GM12878 (cell line): ENCODE results near the gene PRPSAP2. TPM values are rescaled to one million over a fixed set of nuclear protein-coding genes. Genes with fewer than 3 reads are reported as not detected.

Experiments used
- ATAC-seq: fragments of 200-7000 bp; cut with Tn5 transposase; 3 replicates; pipeline ENCODE4 v1.9.1; 2020; ENCODE audit warnings: mild to moderate bottlenecking, moderate library complexity
- BruUV-seq: library from RNA; stranded (reverse); fragments of 400-500 nt; replicated peaks from 2 replicates; lab custom pipeline; 2021; lab: Mats Ljungman, UMichigan
- CTCF ChIA-PET: fragments of 300-600 bp; sonication (Branson Sonifier 250); formaldehyde crosslinking; extraction: SDS; loops from one replicate; lab custom pipeline; 2021; ENCODE audit warnings: inconsistent platforms; lab: Yijun Ruan, JAX
- POLR2A ChIA-PET: fragments of 350-600 bp; formaldehyde crosslinking; extraction: SDS; loops from one replicate; lab custom pipeline; 2021; ENCODE audit warnings: inconsistent platforms; lab: Charles Lee
- RAD21 ChIA-PET: fragments of 300-600 bp; sonication (Branson Sonifier 250); formaldehyde crosslinking; loops from one replicate; lab custom pipeline; 2023; ENCODE audit warnings: antibody characterized with exemption; ENCODE audit not compliant: unreplicated experiment; lab: Charles Lee
- SMC1A ChIA-PET: fragments of 300-600 bp; sonication (Branson Sonifier 250); formaldehyde crosslinking; loops from one replicate; lab custom pipeline; 2023; ENCODE audit not compliant: unreplicated experiment, uncharacterized antibody; lab: Charles Lee
- DNase-seq: peaks from one replicate; pipeline ENCODE4 v3.0.0-alpha.2; 2011; ENCODE audit warnings: low read depth, low spot score
- FAIRE-seq: peaks from 3 replicates; lab custom pipeline; 2011; peaks lifted over from hg19 to GRCh38; lab: Jason Lieb, UNC
- H2AFZ ChIP-seq: 2 replicates; pipeline ENCODE4 v1.6.0; 2011; ENCODE audit warnings: low read depth, low read length, control low read depth; ENCODE audit not compliant: control insufficient read depth
- H3K27ac ChIP-seq: 2 replicates; pipeline ENCODE4 v1.5.1; 2011; ENCODE audit warnings: control low read depth; ENCODE audit not compliant: control insufficient read depth, insufficient read depth
- H3K27me3 ChIP-seq, 2 experiments: replicated peaks in 1 of 2; 2 replicates each; pipeline versions ENCODE4 v1.6.0 to v1.6.1; 2011; ENCODE audit warnings: low read length in 1 of 2; ENCODE audit not compliant: control insufficient read depth in 2 of 2, insufficient read depth in 2 of 2
- H3K36me3 ChIP-seq, 2 experiments: 2 replicates each; pipeline ENCODE4 v1.5.1; 2011; ENCODE audit warnings: low read length in 1 of 2; ENCODE audit not compliant: control insufficient read depth in 2 of 2, insufficient read depth in 2 of 2
- H3K4me1 ChIP-seq: 2 replicates; pipeline ENCODE4 v1.6.1; 2011; ENCODE audit warnings: mild to moderate bottlenecking, low read length, moderate library complexity, mixed read lengths; ENCODE audit not compliant: control insufficient read depth, insufficient read depth
- H3K4me2 ChIP-seq: 2 replicates; pipeline ENCODE4 v1.6.0; 2011; ENCODE audit warnings: control low read depth; ENCODE audit not compliant: control insufficient read depth, insufficient read depth
- H3K4me3 ChIP-seq: fragments of 200-600 bp; sonication (generic); 2 replicates; pipeline ENCODE4 v1.5.1; 2016
- H3K79me2 ChIP-seq: 2 replicates; pipeline ENCODE4 v1.6.0; 2011; ENCODE audit warnings: low read length; ENCODE audit not compliant: control insufficient read depth, insufficient read depth
- H3K9ac ChIP-seq: 2 replicates; pipeline ENCODE4 v1.8.0; 2011; ENCODE audit warnings: low read length, control low read depth, mixed read lengths; ENCODE audit not compliant: control insufficient read depth, insufficient read depth
- H3K9me3 ChIP-seq: replicated peaks from 3 replicates; pipeline ENCODE4 v1.5.1; 2011; ENCODE audit warnings: mild to moderate bottlenecking, low read length; ENCODE audit not compliant: control insufficient read depth, insufficient read depth
- H4K20me1 ChIP-seq: 2 replicates; pipeline ENCODE4 v1.6.0; 2011; ENCODE audit not compliant: control insufficient read depth, insufficient read depth
- GATAD2B ChIP-seq: fragments of 450-650 bp; conservative IDR thresholded peaks from 2 replicates; pipeline ENCODE4 v1.6.1; 2017; ENCODE audit warnings: low read depth, mild to moderate bottlenecking, moderate library complexity
- HCFC1 ChIP-seq: fragments of 150-350 bp; IDR thresholded peaks from 2 replicates; pipeline ENCODE4 v1.6.1; 2014; ENCODE audit warnings: low read length
- KDM1A ChIP-seq: fragments of 200-600 bp; sonication (generic); IDR thresholded peaks from 2 replicates; pipeline ENCODE4 v1.6.1; 2016; ENCODE audit warnings: borderline replicate concordance
- LARP7 ChIP-seq: fragments of 450-650 bp; IDR thresholded peaks from 2 replicates; pipeline ENCODE4 v1.6.1; 2017; ENCODE audit warnings: mild to moderate bottlenecking
- MYC ChIP-seq: IDR thresholded peaks from 2 replicates; pipeline ENCODE4 v1.6.1; 2011; ENCODE audit warnings: mild to moderate bottlenecking, low read length, moderate library complexity, inconsistent platforms; ENCODE audit not compliant: insufficient read depth, insufficient replicate concordance, insufficient read length, severe bottlenecking
- NR2C2 ChIP-seq: IDR thresholded peaks from 2 replicates; pipeline ENCODE4 v1.6.1; 2011; ENCODE audit warnings: borderline replicate concordance, low read depth; ENCODE audit not compliant: control insufficient read depth, insufficient read length
- RAD21 ChIP-seq: IDR thresholded peaks from 2 replicates; pipeline ENCODE4 v1.6.1; 2011; ENCODE audit warnings: mild to moderate bottlenecking, low read depth, low read length, moderate library complexity; ENCODE audit not compliant: insufficient read depth
- SP1 ChIP-seq: IDR thresholded peaks from one replicate; pipeline ENCODE4 v1.6.1; 2011; ENCODE audit warnings: low read depth, low read length
- WGBS: methylation state at CpG from one replicate; pipeline ENCODE4 v1.1.6; 2016; ENCODE audit warnings: low lambda C conversion rate; ENCODE audit not compliant: insufficient replicate concordance, insufficient coverage; ENCODE audit errors: missing lambda C conversion rate; 5-methylcytosine and 5-hydroxymethylcytosine counted together
- in situ Hi-C: fragments of 300-500 bp; cut with MboI; formaldehyde crosslinking; loops from 9 replicates; pipeline ENCODE4 v1.14.3; 2018; ENCODE audit warnings: mixed read lengths
- intact Hi-C: fragments of 100-400 bp; cut with micrococcal nuclease; formaldehyde crosslinking; loops from one replicate; pipeline ENCODE4 v1.14.2; 2022; ENCODE audit not compliant: unreplicated experiment
- polyA plus RNA-seq, 11 experiments: library from polyadenylated mRNA; depleted of rRNA in 4 of 11; unstranded in 6 of 11; stranded (reverse) in 5 of 11; fragments of >200 nt; fragmentation: Nextera tagmentation in 4 of 11; fragmentation: Illumina TruSeq in 1 of 11; extraction: Ambion mirVana in 4 of 11; extraction: Trizol in 1 of 11; gene quantifications; 1 replicate in 1 of 11; 2 replicates in 10 of 11; pipeline versions ENCODE4 v1.2.1 to v1.2.3, GENCODE V29; 2011 to 2016; ENCODE audit warnings: inconsistent platforms in 2 of 11, missing spikeins in 2 of 11, low read depth in 1 of 11
- total RNA-seq, 4 experiments: library from RNA; depleted of rRNA in 3 of 4; stranded (reverse); fragments of >200 nt in 3 of 4; fragmentation: Illumina TruSeq in 1 of 4; extraction: Trizol in 1 of 4; gene quantifications; 2 replicates each; pipeline versions ENCODE4 v1.2.1 to v1.2.3, GENCODE V29; 2013 to 2021
- TF ChIP-seq, protein P1 (sequence below), 3 experiments: IDR thresholded peaks in 2 of 3; conservative IDR thresholded peaks in 1 of 3; 2 replicates each; pipeline ENCODE4 v1.5.1; 2011; ENCODE audit warnings: low read depth in 3 of 3, low read length in 3 of 3, mild to moderate bottlenecking in 3 of 3, control low read depth in 2 of 3, moderate library complexity in 2 of 3, inconsistent platforms in 1 of 3, mixed read lengths in 1 of 3; ENCODE audit not compliant: control insufficient read depth in 2 of 3, insufficient read depth in 1 of 3; ENCODE audit errors: extremely low read depth in 1 of 3

The PRPSAP2 gene
- total and polyA plus RNA-seq, 10 of the 15 experiments (the other 5 are each of a cell fraction or from before 2014, with no cell fraction given) = 33.2 to 102 (median 83.8) TPM

DNA sequence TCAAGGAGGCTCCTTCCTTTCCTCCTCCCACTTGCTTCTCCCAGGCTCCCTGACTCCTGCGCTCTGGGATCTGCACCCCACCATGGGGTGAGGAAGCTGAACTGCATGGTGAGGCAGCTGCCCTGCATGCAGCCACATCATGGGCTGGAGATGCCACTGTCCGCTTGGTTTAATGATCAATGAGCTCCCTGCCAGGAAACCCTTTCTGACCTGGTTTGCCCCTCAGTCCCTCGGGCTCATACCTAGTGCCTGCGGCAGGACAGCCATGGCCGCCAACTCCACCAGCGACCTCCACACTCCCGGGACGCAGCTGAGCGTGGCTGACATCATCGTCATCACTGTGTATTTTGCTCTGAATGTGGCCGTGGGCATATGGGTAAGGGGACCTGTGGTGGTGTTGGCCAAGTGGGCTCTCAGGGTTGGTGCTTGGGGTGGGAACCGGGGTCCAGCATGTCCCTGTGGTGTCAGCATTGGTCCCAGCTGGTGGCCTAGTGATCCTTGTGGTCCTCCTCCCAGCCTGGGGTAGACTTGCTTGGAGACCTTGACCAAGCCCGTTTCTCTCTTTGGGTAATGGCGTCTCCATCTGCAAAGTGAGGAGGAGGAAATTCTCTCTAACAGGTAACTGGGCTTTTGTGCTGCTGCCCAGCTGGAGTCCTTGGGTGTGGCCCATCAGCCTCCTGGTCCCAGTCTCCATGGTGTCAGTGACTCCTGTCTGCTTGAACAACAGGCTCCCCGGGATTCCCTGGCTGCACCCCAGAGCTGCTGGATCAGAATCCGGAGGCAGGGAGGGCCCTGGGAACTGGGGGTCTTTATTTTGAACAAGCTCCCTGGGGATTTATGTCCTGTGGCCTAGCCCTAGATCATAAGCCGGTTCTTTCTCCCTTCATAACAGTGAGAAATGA, 94.3 kb downstream of the PRPSAP2 start, which contains the start of gene SLC5A10:
TSS of gene SLC5A10 (plus strand) at position 225 of the 902 bp plus-strand sequence. CDS start at position 266, 41 bp downstream.
- in situ Hi-C loops = no loop called here
- CTCF ChIA-PET = interaction anchor here (1.4 kb wide), 1 partner anchor 9 kb away, joined by 4 read pairs; no protein-coding TSS in a partner anchor

More for the DNA sequence above, 94.3 kb downstream of the PRPSAP2 start, which contains the start of gene SLC5A10:
- intact Hi-C loops = no loop called here
- Histone ChIP-seq H3K9ac (no peak within 1 kb of the TSS), H3K27me3 (no peaks in the 10 kb centered on the region; a peak in 1 of 4 replicates), H3K9me3 (no peaks in the 10 kb centered on the region), H4K20me1 (no peaks in the 10 kb centered on the region), H3K36me3 (no peaks in the 10 kb centered on the region), H3K4me1 (no peaks in the 10 kb centered on the region), H2AFZ (no peak within 1 kb of the TSS), H3K27ac (no peak within 1 kb of the TSS), H3K79me2 (no peaks in the 10 kb centered on the region)
- POLR2A ChIA-PET = interaction anchor here (0.5 kb wide), 1 partner anchor 185 kb away, joined by 7 read pairs; no protein-coding TSS in a partner anchor
- SMC1A ChIA-PET = interaction anchor here (0.9 kb wide), 1 partner anchor 14 kb away, joined by 3 read pairs; no protein-coding TSS in a partner anchor
- RAD21 ChIA-PET = interaction anchor here (1.3 kb wide), 1 partner anchor 14 kb away, joined by 3 read pairs; no protein-coding TSS in a partner anchor
- no TSS peak for BruUV-seq
- FAIRE-seq (no peak), DNase-seq (no peak), ATAC-seq (no peak)
- 64% methylated on average over 16 of the region's 17 CpGs for WGBS
- no peak for TF ChIP-seq SP1
- no peak for TF ChIP-seq MYC
- TF ChIP-seq, protein P1, sequence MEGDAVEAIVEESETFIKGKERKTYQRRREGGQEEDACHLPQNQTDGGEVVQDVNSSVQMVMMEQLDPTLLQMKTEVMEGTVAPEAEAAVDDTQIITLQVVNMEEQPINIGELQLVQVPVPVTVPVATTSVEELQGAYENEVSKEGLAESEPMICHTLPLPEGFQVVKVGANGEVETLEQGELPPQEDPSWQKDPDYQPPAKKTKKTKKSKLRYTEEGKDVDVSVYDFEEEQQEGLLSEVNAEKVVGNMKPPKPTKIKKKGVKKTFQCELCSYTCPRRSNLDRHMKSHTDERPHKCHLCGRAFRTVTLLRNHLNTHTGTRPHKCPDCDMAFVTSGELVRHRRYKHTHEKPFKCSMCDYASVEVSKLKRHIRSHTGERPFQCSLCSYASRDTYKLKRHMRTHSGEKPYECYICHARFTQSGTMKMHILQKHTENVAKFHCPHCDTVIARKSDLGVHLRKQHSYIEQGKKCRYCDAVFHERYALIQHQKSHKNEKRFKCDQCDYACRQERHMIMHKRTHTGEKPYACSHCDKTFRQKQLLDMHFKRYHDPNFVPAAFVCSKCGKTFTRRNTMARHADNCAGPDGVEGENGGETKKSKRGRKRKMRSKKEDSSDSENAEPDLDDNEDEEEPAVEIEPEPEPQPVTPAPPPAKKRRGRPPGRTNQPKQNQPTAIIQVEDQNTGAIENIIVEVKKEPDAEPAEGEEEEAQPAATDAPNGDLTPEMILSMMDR (IDR thresholded peaks at IDR 0.05 in 2 of 3, conservative IDR thresholded peaks at IDR 0.05 in 1 of 3; ENCODE audit: control insufficient read depth in 2 of 3, extremely low read depth in 1 of 3, insufficient read depth in 1 of 3, low read depth in 3 of 3, low read length in 3 of 3) = peak in 1 of 3 experiments; percentile 19; a peak in 2 of 6 replicates
- TF ChIP-seq HCFC1 = no peak
- no peak for TF ChIP-seq NR2C2
- TF ChIP-seq RAD21 = peak; percentile 34; the same call in 1 of the 2 replicates
- no peak for TF ChIP-seq LARP7
- no peak for TF ChIP-seq GATAD2B
- no peak for TF ChIP-seq KDM1A
- TF ChIP-seq, all 136 proteins: peak for 2
- Histone ChIP-seq H3K4me2 (no peak within 1 kb of the TSS), H3K4me3 (no peak within 1 kb of the TSS)
